ENCODE measurements around the gene FBXL17.

- TF ChIP-seq CTCF (conservative IDR thresholded peaks at IDR 0.05; ENCODE audit: low read length) (no peak), EZH2phosphoT487 (IDR thresholded peaks at IDR 0.05; ENCODE audit: borderline replicate concordance) (no peak)
These were observed 132.0 kb downstream of the FBXL17 start for GRCh38 chr5:108249785-108250426.
